Heart right ventricle (tissue), 16 donors: ENCODE data around the gene SLC12A8. TPM values are rescaled to one million over a fixed set of nuclear protein-coding genes. Genes with fewer than 3 reads are reported as not detected.

ENCODE experiments used
- ATAC-seq, 8 donors: fragments of 200-7000 bp; cut with Tn5 transposase; one replicate each; pipeline ENCODE4 v1.9.1; 2020; ENCODE audit warnings: mild to moderate bottlenecking in 8 of 8, moderate library complexity in 8 of 8, moderate number of reproducible peaks in 1 of 8
- DNase-seq, 2 donors: peaks; one replicate each; pipeline ENCODE4 v3.0.0-alpha.2; 2020
- H3K27ac ChIP-seq, 10 donors: fragments of 200-600 bp; sonication (generic) in 2 of 10; one replicate each; pipeline versions ENCODE4 v1.5.0 to v1.8.0; 2020 to 2022; ENCODE audit warnings: mild to moderate bottlenecking in 3 of 10
- H3K27me3 ChIP-seq, 7 donors: fragments of 200-600 bp; one replicate each; pipeline ENCODE4 v1.8.0; 2021 to 2022; ENCODE audit warnings: mild to moderate bottlenecking in 2 of 7
- H3K36me3 ChIP-seq, 9 donors: fragments of 200-600 bp; sonication (generic) in 1 of 9; one replicate each; pipeline versions ENCODE4 v1.5.0 to v1.8.0; 2020 to 2022; ENCODE audit warnings: mild to moderate bottlenecking in 2 of 9
- H3K4me1 ChIP-seq, 9 donors: fragments of 200-600 bp; sonication (generic) in 1 of 9; one replicate each; pipeline versions ENCODE4 v1.5.0 to v1.8.0; 2020 to 2022; ENCODE audit warnings: mild to moderate bottlenecking in 4 of 9
- H3K4me3 ChIP-seq, 10 donors: fragments of 200-600 bp; sonication (generic) in 2 of 10; one replicate each; pipeline versions ENCODE4 v1.5.0 to v1.8.0; 2020 to 2022; ENCODE audit warnings: mild to moderate bottlenecking in 7 of 10, moderate library complexity in 2 of 10
- H3K9me3 ChIP-seq, 11 donors: fragments of 200-600 bp in 10 of 11; sonication (generic) in 2 of 11; one replicate each; pipeline versions ENCODE4 v1.5.0 to v1.8.0; 2013 to 2022; ENCODE audit warnings: mild to moderate bottlenecking in 2 of 11, control low read depth in 1 of 11, moderate library complexity in 1 of 11
- WGBS, 2 donors: extraction: QIAGEN DNeasy Blood & Tissue Kit; methylation state at CpG; one replicate each; pipeline ENCODE4 v1.1.7; 2013; ENCODE audit warnings: inconsistent platforms in 1 of 2; 5-methylcytosine and 5-hydroxymethylcytosine counted together
- intact Hi-C, 10 donors: fragments of 100-400 bp; cut with DNase I; formaldehyde crosslinking; loops; one replicate each; pipeline versions ENCODE4 v1.11.1 to v1.14.2; 2022
- polyA plus RNA-seq, 2 donors: library from polyadenylated mRNA; stranded (reverse); fragments of 200-250 nt; gene quantifications; one replicate each; pipeline ENCODE4 v1.2.3, GENCODE V29; 2013
- total RNA-seq, 10 donors: library from RNA; stranded (reverse); fragmentation: NEBNext Ultra II Directional in 3 of 10; extraction: Animal tissue kit (Norgen Biotek cat#: 25700) in 3 of 10; gene quantifications; one replicate each; pipeline versions ENCODE4 v1.2.1 to v1.2.4, GENCODE V29; 2021 to 2023
- TF ChIP-seq, protein P1 (sequence below), 9 donors: fragments of 200-600 bp; sonication (generic) in 2 of 9; IDR thresholded peaks; one replicate each; pipeline versions ENCODE4 v1.5.0 to v1.8.0; 2021 to 2022; ENCODE audit warnings: antibody characterized with exemption in 9 of 9, mild to moderate bottlenecking in 5 of 9, moderate library complexity in 1 of 9
- donor health status: Arrhythmogenic right ventricular cardiomyopathy.
- donor health status: ischemic (EF 13 %, LVEDD 7.1; RV severe dilation, severe dysfunction).
- donor health status: healthy with polysubstance abuse.
- donor health status: DM: no; HTN: yes; CAD: no.
- donor health status: DM: no; HTN: no; CAD: no.
- donor health status: ischemic (EF 25% LVEDD 6.9; RV normal size, moderate dysfunction).
- donor health status: ischemic (EF 25% LVEDD 5.7; RV mildly dilated, moderate dysfunction).
- donor health status: healthy.
- donor health status: DM: yes; HTN: yes; CAD: no.
- donor health status: Ischemic cardiomyopathy.
- donor health status: ischemic (EF 35%, LVEDD 5.7; RV mildly dilated, moderate dysfunction).
- donor health status: nonischemic (EF 11% LVEDD 7.7; RV severe dilation, severe dysfunction).
- donor health status: DM: yes; HTN: yes; CAD: no.
- donor health status: PGD.
- donor health status: ischemic (EF 29% LVEDD 5.4; RV normal size, mild dysfunction).
- donor health status: nonischemic (EF 23%, LVEDD 6.1; RV moderate dilation, normal function).

The SLC12A8 gene
- total and polyA plus RNA-seq, 12 donors: 0.09 to 0.88 (median 0.40) TPM; not detected in 1

DNA sequence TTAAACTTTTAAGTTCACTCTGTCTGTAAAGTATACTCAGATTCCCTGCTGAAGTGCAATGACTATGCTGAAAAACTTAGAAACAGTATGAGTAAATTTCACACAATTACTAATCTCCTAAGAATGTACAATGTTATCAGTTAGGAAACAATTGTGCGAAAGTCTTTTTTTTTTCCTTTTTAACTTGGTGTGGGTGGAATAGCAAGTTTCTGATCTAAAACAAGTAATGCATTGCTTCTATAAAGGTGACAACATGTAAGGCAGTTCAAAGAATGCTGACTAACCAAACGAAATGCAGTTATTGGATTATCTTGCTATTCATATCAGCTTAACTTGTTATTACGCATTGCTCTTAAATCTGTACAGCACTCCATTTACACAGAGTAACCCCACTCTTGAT is 19.3 kb upstream of the SLC12A8 start:
- 82 to 84% methylated on average over 3 of the region's 3 CpGs for WGBS, 2 donors
- no peak for ATAC-seq
- Histone ChIP-seq H3K4me1 (no peaks in the 10 kb centered on the region), H3K36me3 (peaks cover 0 to 64% (median 8%) of the 10 kb centered on the region in 9 donors), H3K27ac (no peak overlapping the region), H3K27me3 (no peaks in the 10 kb centered on the region), H3K9me3 (no peaks in the 10 kb centered on the region), H3K4me3 (no peak overlapping the region)
- intact Hi-C loops: loop anchor here in 1 of 10 donors (10.0 kb wide), 1 partner anchor 143 kb away; the partner anchor contains the start of gene ZNF148
- no peak for DNase-seq
- TF ChIP-seq, protein P1, sequence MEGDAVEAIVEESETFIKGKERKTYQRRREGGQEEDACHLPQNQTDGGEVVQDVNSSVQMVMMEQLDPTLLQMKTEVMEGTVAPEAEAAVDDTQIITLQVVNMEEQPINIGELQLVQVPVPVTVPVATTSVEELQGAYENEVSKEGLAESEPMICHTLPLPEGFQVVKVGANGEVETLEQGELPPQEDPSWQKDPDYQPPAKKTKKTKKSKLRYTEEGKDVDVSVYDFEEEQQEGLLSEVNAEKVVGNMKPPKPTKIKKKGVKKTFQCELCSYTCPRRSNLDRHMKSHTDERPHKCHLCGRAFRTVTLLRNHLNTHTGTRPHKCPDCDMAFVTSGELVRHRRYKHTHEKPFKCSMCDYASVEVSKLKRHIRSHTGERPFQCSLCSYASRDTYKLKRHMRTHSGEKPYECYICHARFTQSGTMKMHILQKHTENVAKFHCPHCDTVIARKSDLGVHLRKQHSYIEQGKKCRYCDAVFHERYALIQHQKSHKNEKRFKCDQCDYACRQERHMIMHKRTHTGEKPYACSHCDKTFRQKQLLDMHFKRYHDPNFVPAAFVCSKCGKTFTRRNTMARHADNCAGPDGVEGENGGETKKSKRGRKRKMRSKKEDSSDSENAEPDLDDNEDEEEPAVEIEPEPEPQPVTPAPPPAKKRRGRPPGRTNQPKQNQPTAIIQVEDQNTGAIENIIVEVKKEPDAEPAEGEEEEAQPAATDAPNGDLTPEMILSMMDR (IDR thresholded peaks at IDR 0.05): no peak

DNA sequence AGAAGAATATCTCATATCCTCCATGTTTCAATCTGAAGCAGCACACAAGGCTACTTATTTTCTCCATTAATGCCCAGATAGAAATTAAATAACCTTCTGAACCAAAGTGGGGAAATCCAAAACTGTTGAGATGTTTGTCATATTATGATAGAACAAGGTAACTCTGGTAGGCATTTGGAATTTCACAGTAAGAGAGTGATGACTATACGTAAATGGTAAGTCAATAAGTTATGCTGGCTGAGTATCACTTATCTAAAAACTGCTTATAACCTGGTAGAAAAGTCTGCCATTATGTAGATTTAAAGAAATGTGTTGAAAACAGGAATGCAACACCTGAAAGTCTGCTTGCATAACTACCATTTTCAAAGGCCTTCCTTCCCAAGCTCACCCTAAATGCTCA is 17.2 kb upstream of the SLC12A8 start:
- H3K27ac ChIP-seq: no peak overlapping the region

DNA sequence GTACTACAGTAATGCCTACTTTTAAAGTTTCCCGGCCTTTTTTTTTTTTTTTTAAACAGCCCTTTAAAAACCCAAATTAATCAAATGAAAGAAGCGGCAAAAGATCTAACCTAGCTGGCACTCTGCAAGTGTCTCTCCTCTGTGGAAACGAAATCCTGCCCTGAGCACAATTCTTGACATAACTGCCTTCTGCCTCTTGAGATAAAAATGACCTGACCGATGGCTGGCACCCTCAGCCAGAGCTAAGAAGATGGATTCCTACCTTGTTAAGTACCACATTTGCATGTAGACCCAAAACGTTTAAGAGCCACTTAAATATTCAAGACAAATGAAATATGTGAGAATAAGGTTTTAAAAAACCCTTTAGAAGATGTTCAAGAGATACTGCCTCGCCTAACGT is 16.6 kb upstream of the SLC12A8 start:
- ATAC-seq (no peak), DNase-seq (no peak)
- intact Hi-C loops: no loop called here
- H3K36me3 ChIP-seq: peaks cover 0 to 64% (median 8%) of the 10 kb centered on the region in 9 donors
- WGBS, 2 donors: 67 to 74% methylated on average over 7 of the region's 7 CpGs
- TF ChIP-seq, protein P1 (IDR thresholded peaks at IDR 0.05): no peak
- no peaks in the 10 kb centered on the region for H3K9me3 ChIP-seq
- H3K4me3 ChIP-seq: no peak overlapping the region
- H3K27ac ChIP-seq: no peak overlapping the region
- no peaks in the 10 kb centered on the region for H3K4me1 ChIP-seq
- H3K27me3 ChIP-seq: no peaks in the 10 kb centered on the region

More for the DNA sequence above, 17.2 kb upstream of the SLC12A8 start:
- no peak for ATAC-seq
- H3K4me1 ChIP-seq: no peaks in the 10 kb centered on the region
- DNase-seq: no peak
- no peaks in the 10 kb centered on the region for H3K9me3 ChIP-seq
- peaks cover 0 to 64% (median 8%) of the 10 kb centered on the region in 9 donors for H3K36me3 ChIP-seq
- intact Hi-C loops: loop anchor here in 1 of 10 donors (10.0 kb wide), 1 partner anchor 145 kb away; the partner anchor contains the start of gene ZNF148
- TF ChIP-seq, protein P1 (IDR thresholded peaks at IDR 0.05): no peak
- 96 to 100% methylated on average over 1 of the region's 1 CpG for WGBS, 2 donors
- no peaks in the 10 kb centered on the region for H3K27me3 ChIP-seq
- H3K4me3 ChIP-seq: no peak overlapping the region

DNA sequence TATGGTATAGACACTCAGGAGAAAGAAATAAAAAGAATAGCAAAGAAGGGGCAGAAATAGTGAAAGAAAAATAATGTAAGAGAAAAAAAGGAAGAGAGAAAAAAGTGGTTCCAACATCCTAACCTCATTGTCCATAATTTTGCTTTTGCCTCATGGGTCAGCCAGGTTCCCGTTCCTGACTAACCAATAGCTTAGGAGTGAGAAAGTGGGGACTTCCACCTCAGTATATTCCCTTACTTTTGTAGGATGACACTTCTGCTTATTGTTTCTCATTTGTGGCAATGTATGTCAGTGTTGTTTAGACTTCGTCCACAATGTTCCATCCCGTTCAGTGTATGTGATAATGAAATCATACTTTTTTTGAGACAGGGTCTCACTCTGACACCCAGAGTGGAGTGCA is 9.3 kb upstream of the SLC12A8 start:
- no peaks in the 10 kb centered on the region for H3K9me3 ChIP-seq
- intact Hi-C loops: no loop called here
- TF ChIP-seq, protein P1 (IDR thresholded peaks at IDR 0.05): no peak
- H3K36me3 ChIP-seq: peaks cover 0 to 3% (median 0%) of the 10 kb centered on the region in 9 donors
- H3K27me3 ChIP-seq: no peaks in the 10 kb centered on the region
- no peak overlapping the region for H3K27ac ChIP-seq
- H3K4me1 ChIP-seq: peaks cover 0 to 4% (median 0%) of the 10 kb centered on the region in 9 donors
- WGBS, 2 donors: 76 to 85% methylated on average over 3 of the region's 3 CpGs
- ATAC-seq (no peak), DNase-seq (no peak)
- no peak overlapping the region for H3K4me3 ChIP-seq
